G401.6 (cell line): ENCODE data around the gene DLGAP1.
"Not testable (repeated sequence)": the region's sequence is repeated elsewhere in the genome, so short reads cannot be mapped to it uniquely, and the experiment has no call there.

Experiments
- FAIRE-seq: peaks from 2 replicates; lab custom pipeline; 2012; peaks lifted over from hg19 to GRCh38; lab: Jason Lieb, UNC

Gene DLGAP1

GRCh38 chr18:4074647-4075046 lies 380.5 kb downstream of the DLGAP1 start:
- FAIRE-seq, result no peak

- FAIRE-seq, result no peak
These were observed 385.9 kb downstream of the DLGAP1 start for GRCh38 chr18:4069183-4069582.

- peak; percentile 95 for FAIRE-seq
These were observed 386.5 kb downstream of the DLGAP1 start for GRCh38 chr18:4068552-4069158.

GRCh38 chr18:4063545-4063944 lies 391.6 kb downstream of the DLGAP1 start:
- FAIRE-seq, result no peak

GRCh38 chr18:4060427-4061281 lies 394.5 kb downstream of the DLGAP1 start:
- FAIRE-seq, result no peak

GRCh38 chr18:4058179-4058578 lies 396.9 kb downstream of the DLGAP1 start:
- FAIRE-seq, result no peak

- FAIRE-seq, result no peak
These were observed 414.6 kb downstream of the DLGAP1 start for GRCh38 chr18:4040391-4041092.

GRCh38 chr18:4035521-4035920 lies 419.6 kb downstream of the DLGAP1 start:
- no peak for FAIRE-seq

- not testable (repeated sequence) for FAIRE-seq
These were observed 420.3 kb downstream of the DLGAP1 start for GRCh38 chr18:4034815-4035214.

GRCh38 chr18:4026542-4026941 lies 428.6 kb downstream of the DLGAP1 start:
- no peak for FAIRE-seq

- no peak for FAIRE-seq
These were observed 430.4 kb downstream of the DLGAP1 start for GRCh38 chr18:4024702-4025101.

GRCh38 chr18:4022749-4023148 lies 432.4 kb downstream of the DLGAP1 start:
- not testable (repeated sequence) for FAIRE-seq

GRCh38 chr18:4020026-4020425 lies 435.1 kb downstream of the DLGAP1 start:
- no peak for FAIRE-seq

- peak; percentile 54 for FAIRE-seq
These were observed 437.6 kb downstream of the DLGAP1 start for GRCh38 chr18:4017480-4017879.

GRCh38 chr18:4016391-4017049 lies 438.6 kb downstream of the DLGAP1 start:
- no peak for FAIRE-seq

- no peak for FAIRE-seq
These were observed 447.3 kb downstream of the DLGAP1 start for GRCh38 chr18:4007846-4008245.

GRCh38 chr18:4004183-4004829 lies 450.8 kb downstream of the DLGAP1 start:
- FAIRE-seq, result no peak

- peak; percentile 96 for FAIRE-seq
These were observed 456.3 kb downstream of the DLGAP1 start for GRCh38 chr18:3998698-3999333.

GRCh38 chr18:3995476-3996102 lies 459.5 kb downstream of the DLGAP1 start:
- FAIRE-seq, result peak; percentile 97

GRCh38 chr18:3993941-3994687 lies 461.0 kb downstream of the DLGAP1 start:
- FAIRE-seq, result peak; percentile 3
